ENCODE results near the gene HDAC9.
A peak's percentile ranks its signal among the peaks of the same experiment; 100 is the strongest.

The HDAC9 gene

DNA sequence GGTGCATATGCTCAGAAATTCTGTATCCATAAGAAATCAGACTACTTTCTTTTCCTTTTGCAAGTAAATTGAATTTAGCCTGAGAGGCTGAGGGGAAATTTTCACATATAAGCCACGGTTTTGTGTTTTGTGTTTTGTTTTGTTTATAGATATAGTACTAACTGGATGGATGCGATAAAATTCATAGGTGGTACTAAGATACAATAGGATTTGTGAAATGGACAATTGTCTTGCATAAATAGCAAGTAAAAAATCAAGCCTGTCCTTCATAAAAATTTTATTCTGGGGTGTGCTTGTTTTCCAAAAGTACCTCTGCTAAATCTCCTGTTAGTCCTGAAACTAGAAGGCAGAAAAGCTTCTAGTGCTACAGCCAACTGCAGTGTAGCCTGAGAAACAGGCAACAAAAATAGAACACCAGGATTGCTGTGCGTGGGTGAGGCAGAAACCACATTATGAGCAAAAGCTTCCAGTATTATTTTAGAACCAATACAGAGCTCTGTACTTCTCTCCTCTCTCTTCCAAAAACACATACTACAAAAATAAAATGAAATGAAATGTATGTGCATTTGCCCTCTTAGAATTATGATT is 634 bp upstream of the HDAC9 start:
- Histone ChIP-seq H3K4me3 (ENCODE audit: low read depth, low read length) (no peak overlapping the region), H3K9me3 (ENCODE audit: control insufficient read depth, insufficient read depth, low read depth, low read length) (no peaks in the 10 kb centered on the region), H3K27ac (ENCODE audit: extremely low read depth, low read depth, low read length) (no peak overlapping the region), H3K36me3 (ENCODE audit: control insufficient read depth in 2 of 2, insufficient read depth in 1 of 2, low read length in 2 of 2) (no peaks in the 10 kb centered on the region), H3K4me1 (ENCODE audit: control insufficient read depth, insufficient read depth, low read length) (peaks cover 18% of the 10 kb centered on the region)
- TF ChIP-seq SCRT2 (tag by site-specific recombination; IDR thresholded peaks at IDR 0.05) (0 out of 2 replicates have a peak, but pooled peaks have one; percentile 18), ZNF529 (tag by site-specific recombination; IDR thresholded peaks at IDR 0.05; ENCODE audit: insufficient replicate concordance) (no peak), KLF1 (tag by site-specific recombination; IDR thresholded peaks at IDR 0.05) (no peak), BCL11B (tag by site-specific recombination; IDR thresholded peaks at IDR 0.05; ENCODE audit: low read depth) (no peak), ZNF473 (tag by site-specific recombination; IDR thresholded peaks at IDR 0.05) (no peak), ZEB2 (tag by site-specific recombination; IDR thresholded peaks at IDR 0.05) (no peak), ZNF514 (tag by site-specific recombination; IDR thresholded peaks at IDR 0.05) (no peak), KLF16 (tag by site-specific recombination; IDR thresholded peaks at IDR 0.05) (no peak)
- TF ChIP-seq, protein P1, sequence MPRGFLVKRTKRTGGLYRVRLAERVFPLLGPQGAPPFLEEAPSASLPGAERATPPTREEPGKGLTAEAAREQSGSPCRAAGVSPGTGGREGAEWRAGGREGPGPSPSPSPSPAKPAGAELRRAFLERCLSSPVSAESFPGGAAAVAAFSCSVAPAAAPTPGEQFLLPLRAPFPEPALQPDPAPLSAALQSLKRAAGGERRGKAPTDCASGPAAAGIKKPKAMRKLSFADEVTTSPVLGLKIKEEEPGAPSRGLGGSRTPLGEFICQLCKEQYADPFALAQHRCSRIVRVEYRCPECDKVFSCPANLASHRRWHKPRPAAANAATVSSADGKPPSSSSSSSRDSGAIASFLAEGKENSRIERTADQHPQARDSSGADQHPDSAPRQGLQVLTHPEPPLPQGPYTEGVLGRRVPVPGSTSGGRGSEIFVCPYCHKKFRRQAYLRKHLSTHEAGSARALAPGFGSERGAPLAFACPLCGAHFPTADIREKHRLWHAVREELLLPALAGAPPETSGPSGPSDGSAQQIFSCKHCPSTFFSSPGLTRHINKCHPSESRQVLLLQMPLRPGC (tag by site-specific recombination; IDR thresholded peaks at IDR 0.05): no peak
- ChIA-PET CTCF (interaction anchor here (1.0 kb wide), 1 partner anchor 142 kb away, joined by 4 read pairs; no protein-coding TSS in a partner anchor), POLR2A (interaction anchor here (1.1 kb wide), 1 partner anchor 36 kb away, joined by 3 read pairs; no protein-coding TSS in a partner anchor)

DNA sequence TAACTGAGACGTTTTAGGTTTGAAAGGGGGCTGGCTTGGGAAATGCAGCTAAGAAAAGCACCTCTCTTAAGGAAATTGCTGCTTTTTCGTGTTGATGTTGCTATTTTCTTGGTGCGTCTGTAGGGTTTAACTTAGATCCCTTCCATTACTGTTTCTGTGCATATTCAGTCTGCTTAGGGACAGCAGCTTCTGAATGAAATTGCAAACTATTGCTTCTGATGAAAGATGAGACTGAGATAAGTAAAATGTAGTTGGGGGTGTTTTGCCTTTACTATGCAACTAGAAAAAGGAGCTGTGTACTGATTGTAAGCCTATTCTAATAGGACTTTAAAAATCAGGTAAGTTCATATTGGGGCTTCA is 772 bp downstream of the HDAC9 start:
- ChIA-PET CTCF (interaction anchor here (0.8 kb wide), 1 partner anchor 10 kb away, joined by 3 read pairs; no protein-coding TSS in a partner anchor), POLR2A (no interaction called here)
- Histone ChIP-seq H3K27ac (ENCODE audit: extremely low read depth, low read depth, low read length) (no peak overlapping the region; the same call in 1 of the 2 replicates), H3K9me3 (ENCODE audit: control insufficient read depth, insufficient read depth, low read depth, low read length) (no peaks in the 10 kb centered on the region), H3K4me1 (ENCODE audit: control insufficient read depth, insufficient read depth, low read length) (peaks cover 18% of the 10 kb centered on the region), H3K4me3 (ENCODE audit: low read depth, low read length) (peak overlapping the region; percentile 32), H3K36me3 (ENCODE audit: control insufficient read depth in 2 of 2, insufficient read depth in 1 of 2, low read length in 2 of 2) (no peaks in the 10 kb centered on the region)
- TF ChIP-seq, protein P2, sequence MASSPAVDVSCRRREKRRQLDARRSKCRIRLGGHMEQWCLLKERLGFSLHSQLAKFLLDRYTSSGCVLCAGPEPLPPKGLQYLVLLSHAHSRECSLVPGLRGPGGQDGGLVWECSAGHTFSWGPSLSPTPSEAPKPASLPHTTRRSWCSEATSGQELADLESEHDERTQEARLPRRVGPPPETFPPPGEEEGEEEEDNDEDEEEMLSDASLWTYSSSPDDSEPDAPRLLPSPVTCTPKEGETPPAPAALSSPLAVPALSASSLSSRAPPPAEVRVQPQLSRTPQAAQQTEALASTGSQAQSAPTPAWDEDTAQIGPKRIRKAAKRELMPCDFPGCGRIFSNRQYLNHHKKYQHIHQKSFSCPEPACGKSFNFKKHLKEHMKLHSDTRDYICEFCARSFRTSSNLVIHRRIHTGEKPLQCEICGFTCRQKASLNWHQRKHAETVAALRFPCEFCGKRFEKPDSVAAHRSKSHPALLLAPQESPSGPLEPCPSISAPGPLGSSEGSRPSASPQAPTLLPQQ (tag by site-specific recombination; IDR thresholded peaks at IDR 0.05): no peak
- TF ChIP-seq ZNF2 (tag by site-specific recombination; IDR thresholded peaks at IDR 0.05) (no peak), ZNF433 (tag by site-specific recombination; IDR thresholded peaks at IDR 0.05; ENCODE audit: low read depth) (no peak), TRIM28 (IDR thresholded peaks at IDR 0.05; ENCODE audit: borderline replicate concordance, low read length) (no peak; the same call in 1 of the 2 replicates)
- TF ChIP-seq, protein P3, sequence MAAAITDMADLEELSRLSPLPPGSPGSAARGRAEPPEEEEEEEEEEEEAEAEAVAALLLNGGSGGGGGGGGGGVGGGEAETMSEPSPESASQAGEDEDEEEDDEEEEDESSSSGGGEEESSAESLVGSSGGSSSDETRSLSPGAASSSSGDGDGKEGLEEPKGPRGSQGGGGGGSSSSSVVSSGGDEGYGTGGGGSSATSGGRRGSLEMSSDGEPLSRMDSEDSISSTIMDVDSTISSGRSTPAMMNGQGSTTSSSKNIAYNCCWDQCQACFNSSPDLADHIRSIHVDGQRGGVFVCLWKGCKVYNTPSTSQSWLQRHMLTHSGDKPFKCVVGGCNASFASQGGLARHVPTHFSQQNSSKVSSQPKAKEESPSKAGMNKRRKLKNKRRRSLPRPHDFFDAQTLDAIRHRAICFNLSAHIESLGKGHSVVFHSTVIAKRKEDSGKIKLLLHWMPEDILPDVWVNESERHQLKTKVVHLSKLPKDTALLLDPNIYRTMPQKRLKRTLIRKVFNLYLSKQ (tag by site-specific recombination; IDR thresholded peaks at IDR 0.05; ENCODE audit: borderline replicate concordance): no peak
- TF ChIP-seq, protein P4, sequence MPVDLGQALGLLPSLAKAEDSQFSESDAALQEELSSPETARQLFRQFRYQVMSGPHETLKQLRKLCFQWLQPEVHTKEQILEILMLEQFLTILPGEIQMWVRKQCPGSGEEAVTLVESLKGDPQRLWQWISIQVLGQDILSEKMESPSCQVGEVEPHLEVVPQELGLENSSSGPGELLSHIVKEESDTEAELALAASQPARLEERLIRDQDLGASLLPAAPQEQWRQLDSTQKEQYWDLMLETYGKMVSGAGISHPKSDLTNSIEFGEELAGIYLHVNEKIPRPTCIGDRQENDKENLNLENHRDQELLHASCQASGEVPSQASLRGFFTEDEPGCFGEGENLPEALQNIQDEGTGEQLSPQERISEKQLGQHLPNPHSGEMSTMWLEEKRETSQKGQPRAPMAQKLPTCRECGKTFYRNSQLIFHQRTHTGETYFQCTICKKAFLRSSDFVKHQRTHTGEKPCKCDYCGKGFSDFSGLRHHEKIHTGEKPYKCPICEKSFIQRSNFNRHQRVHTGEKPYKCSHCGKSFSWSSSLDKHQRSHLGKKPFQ (tag by site-specific recombination; IDR thresholded peaks at IDR 0.05): no peak

DNA sequence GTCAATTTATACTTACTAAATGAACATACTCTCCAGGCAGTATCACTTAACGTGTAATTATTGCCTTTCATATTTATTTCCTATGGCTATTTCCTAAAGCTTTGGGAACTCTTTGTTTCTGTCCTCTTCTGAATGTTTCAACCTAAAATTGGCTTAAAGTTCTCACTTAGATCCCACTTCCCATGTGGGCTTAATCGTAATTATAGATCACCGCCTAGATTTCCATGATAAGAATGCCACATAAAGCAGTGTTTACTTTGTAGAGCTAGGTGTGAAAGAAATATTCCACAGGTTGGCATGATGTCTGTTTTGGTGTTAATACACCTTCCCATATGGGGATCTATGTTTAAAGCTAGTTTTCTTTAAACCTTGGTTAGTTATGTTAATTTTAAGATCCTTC is 1.5 kb downstream of the HDAC9 start:
- H3K9me3 ChIP-seq (ENCODE audit: control insufficient read depth, insufficient read depth, low read depth, low read length): no peaks in the 10 kb centered on the region
- H3K4me3 ChIP-seq (ENCODE audit: low read depth, low read length): no peak overlapping the region
- H3K4me1 ChIP-seq (ENCODE audit: control insufficient read depth, insufficient read depth, low read length): peaks cover 18% of the 10 kb centered on the region
- no peaks in the 10 kb centered on the region for H3K36me3 ChIP-seq (ENCODE audit: control insufficient read depth in 2 of 2, insufficient read depth in 1 of 2, low read length in 2 of 2)
- POLR2A ChIA-PET: no interaction called here
- TF ChIP-seq ZFP37 (tag by site-specific recombination; IDR thresholded peaks at IDR 0.05) (no peak), ZNF248 (tag by site-specific recombination; IDR thresholded peaks at IDR 0.05) (no peak), ZNF777 (tag by site-specific recombination; IDR thresholded peaks at IDR 0.05; ENCODE audit: borderline replicate concordance) (no peak), ZNF843 (tag by site-specific recombination; IDR thresholded peaks at IDR 0.05) (no peak), ZNF175 (tag by site-specific recombination; IDR thresholded peaks at IDR 0.05) (no peak), ZNF549 (tag by site-specific recombination; IDR thresholded peaks at IDR 0.05) (no peak), GLIS2 (tag by site-specific recombination; IDR thresholded peaks at IDR 0.05) (no peak), HOXA7 (CRISPR knock-in tag; IDR thresholded peaks at IDR 0.05; ENCODE audit: borderline replicate concordance) (no peak)
- TF ChIP-seq, protein P5, sequence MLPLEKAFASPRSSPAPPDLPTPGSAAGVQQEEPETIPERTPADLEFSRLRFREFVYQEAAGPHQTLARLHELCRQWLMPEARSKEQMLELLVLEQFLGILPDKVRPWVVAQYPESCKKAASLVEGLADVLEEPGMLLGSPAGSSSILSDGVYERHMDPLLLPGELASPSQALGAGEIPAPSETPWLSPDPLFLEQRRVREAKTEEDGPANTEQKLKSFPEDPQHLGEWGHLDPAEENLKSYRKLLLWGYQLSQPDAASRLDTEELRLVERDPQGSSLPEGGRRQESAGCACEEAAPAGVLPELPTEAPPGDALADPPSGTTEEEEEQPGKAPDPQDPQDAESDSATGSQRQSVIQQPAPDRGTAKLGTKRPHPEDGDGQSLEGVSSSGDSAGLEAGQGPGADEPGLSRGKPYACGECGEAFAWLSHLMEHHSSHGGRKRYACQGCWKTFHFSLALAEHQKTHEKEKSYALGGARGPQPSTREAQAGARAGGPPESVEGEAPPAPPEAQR (tag by site-specific recombination; IDR thresholded peaks at IDR 0.05): no peak
- CTCF ChIA-PET: interaction anchor here (1.0 kb wide), 1 partner anchor 17 kb away, joined by 3 read pairs; no protein-coding TSS in a partner anchor
- H3K27ac ChIP-seq (ENCODE audit: extremely low read depth, low read depth, low read length): no peak overlapping the region
